ENCODE data around the gene EMC1.

DNA sequence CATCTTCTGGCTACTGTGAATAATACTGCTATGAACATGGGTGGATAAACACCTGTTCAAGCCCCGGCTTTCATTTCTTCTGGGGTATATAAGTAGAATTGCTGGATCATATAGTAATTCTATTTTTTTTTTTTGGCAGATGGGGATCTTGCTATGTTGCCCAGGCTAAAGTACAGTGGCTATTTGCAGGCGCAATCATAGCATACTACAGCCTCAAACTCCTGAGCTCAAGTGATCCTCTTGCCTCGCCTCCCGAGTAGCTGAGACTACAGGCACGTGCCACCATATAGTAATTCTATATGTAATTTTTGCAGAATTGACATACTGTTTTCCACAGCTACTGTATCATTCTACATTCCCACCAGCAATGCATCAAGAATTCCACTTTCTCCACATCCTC, 69.1 kb downstream of the EMC1 start:
- TF ChIP-seq, protein P1, sequence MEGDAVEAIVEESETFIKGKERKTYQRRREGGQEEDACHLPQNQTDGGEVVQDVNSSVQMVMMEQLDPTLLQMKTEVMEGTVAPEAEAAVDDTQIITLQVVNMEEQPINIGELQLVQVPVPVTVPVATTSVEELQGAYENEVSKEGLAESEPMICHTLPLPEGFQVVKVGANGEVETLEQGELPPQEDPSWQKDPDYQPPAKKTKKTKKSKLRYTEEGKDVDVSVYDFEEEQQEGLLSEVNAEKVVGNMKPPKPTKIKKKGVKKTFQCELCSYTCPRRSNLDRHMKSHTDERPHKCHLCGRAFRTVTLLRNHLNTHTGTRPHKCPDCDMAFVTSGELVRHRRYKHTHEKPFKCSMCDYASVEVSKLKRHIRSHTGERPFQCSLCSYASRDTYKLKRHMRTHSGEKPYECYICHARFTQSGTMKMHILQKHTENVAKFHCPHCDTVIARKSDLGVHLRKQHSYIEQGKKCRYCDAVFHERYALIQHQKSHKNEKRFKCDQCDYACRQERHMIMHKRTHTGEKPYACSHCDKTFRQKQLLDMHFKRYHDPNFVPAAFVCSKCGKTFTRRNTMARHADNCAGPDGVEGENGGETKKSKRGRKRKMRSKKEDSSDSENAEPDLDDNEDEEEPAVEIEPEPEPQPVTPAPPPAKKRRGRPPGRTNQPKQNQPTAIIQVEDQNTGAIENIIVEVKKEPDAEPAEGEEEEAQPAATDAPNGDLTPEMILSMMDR (IDR thresholded peaks at IDR 0.05; ENCODE audit: low read depth, low read length, poor library complexity, severe bottlenecking) = no peak
- TF ChIP-seq EZH2phosphoT487 (IDR thresholded peaks at IDR 0.05; ENCODE audit: borderline replicate concordance, low read length) = no peak

Measured in DOHH2 (cell line).